Progenitor cell of endocrine pancreas (in vitro differentiated cells): ENCODE measurements around the gene CNTLN. TPM values are rescaled to one million over a fixed set of nuclear protein-coding genes. Genes with fewer than 3 reads are reported as not detected.

ENCODE experiments used
- DNase-seq: peaks from one replicate; pipeline ENCODE4 v3.0.0; 2021; ENCODE audit warnings: low spot score; ENCODE audit not compliant: unreplicated experiment
- H3K27ac Mint-ChIP-seq: 2 replicates; pipeline ENCODE4 v1.8.0; 2021; ENCODE audit warnings: mild to moderate bottlenecking, moderate library complexity, mixed read lengths
- H3K27me3 Mint-ChIP-seq: 2 replicates; pipeline ENCODE4 v1.8.0; 2021; ENCODE audit warnings: mixed read lengths
- H3K36me3 Mint-ChIP-seq: 2 replicates; pipeline ENCODE4 v1.8.0; 2022; ENCODE audit warnings: mixed read lengths; ENCODE audit not compliant: insufficient read depth
- H3K4me1 Mint-ChIP-seq: 2 replicates; pipeline ENCODE4 v1.8.0; 2021; ENCODE audit warnings: low read depth, mixed read lengths
- H3K4me3 Mint-ChIP-seq: 2 replicates; pipeline ENCODE4 v1.8.0; 2021; ENCODE audit warnings: low read depth, mild to moderate bottlenecking, moderate library complexity, mixed read lengths
- H3K9me3 Mint-ChIP-seq: 2 replicates; pipeline ENCODE4 v1.8.0; 2021; ENCODE audit warnings: low read depth, mixed read lengths
- CTCF ChIP-seq: fragments of 200-600 bp; sonication (generic); IDR thresholded peaks from one replicate; pipeline ENCODE4 v1.5.0; 2021; ENCODE audit warnings: antibody characterized with exemption, mild to moderate bottlenecking; ENCODE audit not compliant: unreplicated experiment
- total RNA-seq: library from RNA; stranded (reverse); gene quantifications from 2 replicates; pipeline ENCODE4 v1.2.1, GENCODE V29; 2021

CNTLN gene
- total RNA-seq, 1 donor from 2014 or later = 7.8 TPM

- Mint-ChIP-seq H3K36me3 (no peaks in the 10 kb centered on the region), H3K4me3 (no peak overlapping the region), H3K9me3 (no peaks in the 10 kb centered on the region), H3K27ac (no peak overlapping the region), H3K27me3 (no peaks in the 10 kb centered on the region), H3K4me1 (no peaks in the 10 kb centered on the region)
- DNase-seq = no peak
- TF ChIP-seq CTCF = no peak
Observed at GRCh38 chr9:17361378-17361777, 226.5 kb downstream of the CNTLN start.

GRCh38 chr9:17367035-17367434 lies 232.2 kb downstream of the CNTLN start:
- Mint-ChIP-seq H3K4me1 (no peaks in the 10 kb centered on the region), H3K27ac (no peak overlapping the region), H3K9me3 (peaks cover 6% of the 10 kb centered on the region), H3K4me3 (no peak overlapping the region), H3K27me3 (no peaks in the 10 kb centered on the region), H3K36me3 (peaks cover 12% of the 10 kb centered on the region)
- no peak for TF ChIP-seq CTCF
- no peak for DNase-seq

GRCh38 chr9:17380126-17380861 lies 245.5 kb downstream of the CNTLN start:
- Mint-ChIP-seq H3K27me3 (no peaks in the 10 kb centered on the region), H3K36me3 (no peaks in the 10 kb centered on the region), H3K27ac (no peak overlapping the region)

GRCh38 chr9:17387565-17387964 lies 252.7 kb downstream of the CNTLN start:
- DNase-seq = no peak
- no peaks in the 10 kb centered on the region for H3K27me3 Mint-ChIP-seq
- TF ChIP-seq CTCF = no peak
- no peaks in the 10 kb centered on the region for H3K9me3 Mint-ChIP-seq
- no peak overlapping the region for H3K27ac Mint-ChIP-seq
- H3K4me3 Mint-ChIP-seq = no peak overlapping the region
- H3K4me1 Mint-ChIP-seq = peaks cover 4% of the 10 kb centered on the region
- H3K36me3 Mint-ChIP-seq = no peaks in the 10 kb centered on the region

More at GRCh38 chr9:17380126-17380861, 245.5 kb downstream of the CNTLN start:
- no peaks in the 10 kb centered on the region for H3K9me3 Mint-ChIP-seq
- DNase-seq = no peak
- H3K4me1 Mint-ChIP-seq = no peaks in the 10 kb centered on the region
- no peak for TF ChIP-seq CTCF
- no peak overlapping the region for H3K4me3 Mint-ChIP-seq

- no peak for DNase-seq
- Mint-ChIP-seq H3K27me3 (no peaks in the 10 kb centered on the region), H3K36me3 (no peaks in the 10 kb centered on the region), H3K4me1 (peaks cover 4% of the 10 kb centered on the region), H3K4me3 (no peak overlapping the region), H3K9me3 (no peaks in the 10 kb centered on the region), H3K27ac (no peak overlapping the region)
- TF ChIP-seq CTCF = no peak
Observed at GRCh38 chr9:17389026-17389425, 254.2 kb downstream of the CNTLN start.
